GM21360 (cell line): ENCODE results near the gene CRYBG2.
"Not testable (repeated sequence)": the region's sequence is repeated elsewhere in the genome, so short reads cannot be mapped to it uniquely, and the experiment has no call there.

Experiments used
- ATAC-seq: cut with Tn5 transposase; IDR thresholded peaks from one replicate; pipeline ENCODE4 v1.9.1; 2021; ENCODE audit warnings: mild to moderate bottlenecking, moderate library complexity; ENCODE audit not compliant: unreplicated experiment

Gene CRYBG2

GRCh38 chr1:26322042-26322331 lies 31.9 kb downstream of the CRYBG2 start:
- ATAC-seq: no peak

GRCh38 chr1:26321315-26322041 lies 32.5 kb downstream of the CRYBG2 start:
- no peak for ATAC-seq

GRCh38 chr1:26320896-26321295 lies 33.0 kb downstream of the CRYBG2 start:
- ATAC-seq: no peak

GRCh38 chr1:26318338-26319064 lies 35.4 kb downstream of the CRYBG2 start:
- no peak for ATAC-seq

GRCh38 chr1:26317612-26318337 lies 36.2 kb downstream of the CRYBG2 start, which contains the start of gene CD52:
TSS of gene CD52 (plus strand) at chr1:26317958. CDS start at chr1:26318018, 60 bp downstream.
- no peak for ATAC-seq

GRCh38 chr1:26317146-26317545 lies 36.8 kb downstream of the CRYBG2 start:
- no peak for ATAC-seq

GRCh38 chr1:26315874-26316850 lies 37.8 kb downstream of the CRYBG2 start:
- no peak for ATAC-seq

- ATAC-seq: no peak
Measured at GRCh38 chr1:26314501-26314900, 39.4 kb downstream of the CRYBG2 start.

- not testable (repeated sequence) for ATAC-seq
Measured at GRCh38 chr1:26307966-26308899, 45.7 kb downstream of the CRYBG2 start.

GRCh38 chr1:26307363-26307781 lies 46.6 kb downstream of the CRYBG2 start:
- no peak for ATAC-seq

GRCh38 chr1:26306290-26307229 lies 47.4 kb downstream of the CRYBG2 start, which contains the start of gene UBXN11:
TSS of gene UBXN11 (minus strand) at chr1:26306636. CDS start at chr1:26302883, 3,753 bp downstream.
- ATAC-seq: peak; percentile 96

GRCh38 chr1:26305667-26306289 lies 48.2 kb downstream of the CRYBG2 start:
- peak; percentile 8 for ATAC-seq

GRCh38 chr1:26302733-26303405 lies 51.1 kb downstream of the CRYBG2 start:
- ATAC-seq: no peak

GRCh38 chr1:26300578-26301275 lies 53.2 kb downstream of the CRYBG2 start:
- no peak for ATAC-seq

- no peak for ATAC-seq
Measured at GRCh38 chr1:26297791-26298124, 56.2 kb downstream of the CRYBG2 start.

- no peak for ATAC-seq
Measured at GRCh38 chr1:26297057-26297790, 56.7 kb downstream of the CRYBG2 start.
